B cell (primary cell): Measurements from ENCODE around the gene PRKACA.

Experiments used
- EZH2 ChIP-seq: IDR thresholded peaks from 2 replicates; pipeline ENCODE4 v1.6.1; 2012; ENCODE audit warnings: borderline replicate concordance, low read depth, mild to moderate bottlenecking, moderate library complexity, low read length; ENCODE audit not compliant: insufficient read depth, poor library complexity, severe bottlenecking
- TF ChIP-seq, protein P1 (sequence below): fragments of 200-600 bp; IDR thresholded peaks from one replicate; pipeline ENCODE4 v1.8.0; 2022; ENCODE audit warnings: antibody characterized with exemption, mild to moderate bottlenecking

- TF ChIP-seq, protein P1, sequence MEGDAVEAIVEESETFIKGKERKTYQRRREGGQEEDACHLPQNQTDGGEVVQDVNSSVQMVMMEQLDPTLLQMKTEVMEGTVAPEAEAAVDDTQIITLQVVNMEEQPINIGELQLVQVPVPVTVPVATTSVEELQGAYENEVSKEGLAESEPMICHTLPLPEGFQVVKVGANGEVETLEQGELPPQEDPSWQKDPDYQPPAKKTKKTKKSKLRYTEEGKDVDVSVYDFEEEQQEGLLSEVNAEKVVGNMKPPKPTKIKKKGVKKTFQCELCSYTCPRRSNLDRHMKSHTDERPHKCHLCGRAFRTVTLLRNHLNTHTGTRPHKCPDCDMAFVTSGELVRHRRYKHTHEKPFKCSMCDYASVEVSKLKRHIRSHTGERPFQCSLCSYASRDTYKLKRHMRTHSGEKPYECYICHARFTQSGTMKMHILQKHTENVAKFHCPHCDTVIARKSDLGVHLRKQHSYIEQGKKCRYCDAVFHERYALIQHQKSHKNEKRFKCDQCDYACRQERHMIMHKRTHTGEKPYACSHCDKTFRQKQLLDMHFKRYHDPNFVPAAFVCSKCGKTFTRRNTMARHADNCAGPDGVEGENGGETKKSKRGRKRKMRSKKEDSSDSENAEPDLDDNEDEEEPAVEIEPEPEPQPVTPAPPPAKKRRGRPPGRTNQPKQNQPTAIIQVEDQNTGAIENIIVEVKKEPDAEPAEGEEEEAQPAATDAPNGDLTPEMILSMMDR, result no peak
- TF ChIP-seq EZH2, result no peak
These were observed 10.7 kb downstream of the PRKACA start for GRCh38 chr19:14106840-14107239.
